Measurements from ENCODE around the gene ABHD16A.

The ABHD16A gene

DNA sequence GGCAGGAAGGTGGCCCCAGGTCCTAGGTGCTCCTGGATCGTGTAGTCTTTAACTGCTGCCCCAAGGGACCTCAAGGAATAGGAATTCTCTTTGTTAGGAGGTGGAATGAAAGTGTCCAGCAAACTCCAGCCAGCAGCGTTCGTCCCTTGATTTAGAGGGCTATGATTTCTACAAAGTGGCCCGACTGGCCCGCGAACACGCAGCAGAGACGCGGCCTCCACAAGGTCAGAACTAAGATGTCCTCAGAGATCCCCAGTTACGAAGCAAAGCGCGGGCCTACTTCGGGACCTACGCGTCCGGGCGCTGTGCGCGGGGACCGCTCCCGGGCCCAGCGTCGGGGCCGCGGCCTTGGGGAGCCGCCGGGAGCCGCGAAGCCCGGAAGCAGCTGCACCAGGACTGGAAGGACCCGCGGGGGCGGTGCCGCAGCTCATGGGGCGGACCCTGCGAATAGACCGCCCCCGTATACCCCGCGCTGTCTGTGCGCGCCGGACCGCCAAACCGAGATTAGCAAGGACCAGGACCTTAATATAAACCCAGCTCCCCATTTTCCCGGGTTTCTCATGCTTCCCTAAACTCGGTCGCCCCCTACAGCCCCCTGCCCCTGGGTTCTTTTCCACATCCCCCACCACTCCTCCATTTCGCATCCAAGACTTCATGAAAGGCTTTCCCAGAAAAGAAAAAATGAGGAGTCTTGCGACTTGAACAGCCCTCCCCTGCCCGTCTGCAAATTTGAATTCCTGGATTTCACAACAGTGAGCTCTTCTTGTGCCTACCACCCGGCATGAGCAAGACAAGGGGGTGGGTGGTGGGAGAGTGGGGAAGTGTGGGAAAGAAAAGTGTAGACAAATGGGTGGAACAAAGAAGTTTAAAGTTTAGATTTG lies 42.5 kb downstream of the ABHD16A start, which contains the start of gene C6orf47:
Gene C6orf47, minus strand, starts transcription at position 398 of the 881 bp plus-strand sequence. CDS start 831 bp downstream, outside the sequence.
- DNase-seq, result peak; percentile 38

GRCh38 chr6:31659649-31660380 lies 43.3 kb downstream of the ABHD16A start:
- DNase-seq, result no peak

- no peak for DNase-seq
Observed at GRCh38 chr6:31658983-31659648, 44.0 kb downstream of the ABHD16A start.

GRCh38 chr6:31658158-31658688 lies 44.9 kb downstream of the ABHD16A start:
- no peak for DNase-seq

GRCh38 chr6:31657406-31658157 lies 45.5 kb downstream of the ABHD16A start:
- DNase-seq, result no peak

DNA sequence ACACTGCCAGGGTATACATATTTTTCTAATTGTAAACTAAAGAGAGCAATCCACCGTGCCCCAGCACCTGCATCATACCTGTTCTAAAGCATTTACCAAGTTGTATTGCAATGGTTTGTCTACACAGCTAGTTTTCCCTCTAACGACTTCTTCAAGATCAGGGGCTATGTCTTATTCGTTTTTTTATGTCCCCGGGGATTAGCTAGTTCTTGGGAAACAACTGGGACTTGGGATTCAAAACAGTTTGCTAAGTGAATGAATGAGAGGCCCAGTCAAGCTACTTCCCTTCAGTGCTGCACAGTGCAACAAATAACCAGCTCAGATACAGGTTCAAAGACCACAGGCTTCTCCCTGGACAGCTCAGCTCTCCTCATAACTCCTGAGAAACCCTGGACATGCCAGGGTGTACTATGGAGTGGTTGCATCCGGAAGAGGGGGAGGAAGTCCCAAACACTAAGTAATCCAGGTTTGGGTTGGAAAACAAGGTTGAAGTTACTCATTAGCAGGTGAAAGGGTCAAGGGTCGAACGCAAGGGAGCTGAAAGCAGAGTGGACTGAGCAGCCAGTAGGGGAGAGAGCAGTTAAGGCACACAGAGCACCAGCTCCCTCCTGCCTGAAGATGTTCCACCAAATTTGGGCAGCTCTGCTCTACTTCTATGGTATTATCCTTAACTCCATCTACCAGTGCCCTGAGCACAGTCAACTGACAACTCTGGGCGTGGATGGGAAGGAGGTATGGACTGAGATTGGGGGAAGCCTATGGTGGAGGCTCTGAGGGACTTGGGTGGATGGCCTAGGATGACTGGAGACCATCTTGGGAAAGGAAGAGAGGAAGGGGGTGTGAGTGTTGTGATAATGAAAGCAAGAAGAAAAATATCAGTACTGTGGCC lies 47.5 kb downstream of the ABHD16A start, which contains the start of gene APOM:
Gene APOM, plus strand, starts transcription at position 546 of the 889 bp plus-strand sequence. Its CDS starts 73 bp downstream, at position 619.
- no peak for DNase-seq

DNA sequence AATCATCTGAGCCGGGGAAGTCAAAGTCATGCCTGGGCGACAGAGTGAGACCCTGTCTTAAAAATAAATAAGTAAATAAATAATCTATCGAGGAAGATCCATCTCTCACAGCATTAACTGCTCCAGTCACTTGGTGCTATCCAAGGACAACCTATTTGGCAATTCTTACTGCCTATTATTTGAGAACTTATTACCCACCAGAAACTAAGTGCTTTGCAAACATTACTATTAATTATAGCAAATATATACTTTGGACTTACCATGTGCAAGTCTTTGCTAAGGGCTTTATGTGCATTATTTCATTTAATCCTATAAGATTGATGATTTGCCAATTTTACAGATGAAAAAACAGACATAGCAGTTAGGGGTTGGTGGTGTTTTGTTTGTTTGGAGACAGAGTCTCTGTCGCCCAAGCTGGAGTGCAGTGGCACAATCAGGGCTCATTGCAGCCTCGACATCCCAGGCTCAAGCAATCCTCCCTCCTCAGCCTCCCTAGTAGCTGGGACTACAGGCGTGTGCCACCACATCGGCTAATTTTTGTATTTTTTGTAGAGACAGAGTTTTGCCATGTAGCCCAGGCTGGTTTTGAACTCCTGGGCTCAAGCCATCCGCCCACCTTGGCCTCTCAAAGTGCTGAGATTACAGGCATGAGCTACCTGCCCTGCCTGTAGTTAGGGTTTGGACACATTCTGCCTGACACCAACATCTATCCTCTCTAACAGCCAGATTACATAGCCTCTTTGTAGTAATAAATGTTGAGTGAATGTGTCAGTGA lies 48.4 kb downstream of the ABHD16A start:
- no peak for DNase-seq

GRCh38 chr6:31652925-31653724 lies 50.0 kb downstream of the ABHD16A start:
- DNase-seq, result no peak

GRCh38 chr6:31651602-31652191 lies 51.4 kb downstream of the ABHD16A start:
- DNase-seq, result no peak

GRCh38 chr6:31645325-31645724 lies 57.8 kb downstream of the ABHD16A start:
- no peak for DNase-seq

GRCh38 chr6:31643818-31644454 lies 59.2 kb downstream of the ABHD16A start:
- no peak for DNase-seq

- DNase-seq, result no peak
Observed at GRCh38 chr6:31642798-31643570, 60.1 kb downstream of the ABHD16A start.

DNA sequence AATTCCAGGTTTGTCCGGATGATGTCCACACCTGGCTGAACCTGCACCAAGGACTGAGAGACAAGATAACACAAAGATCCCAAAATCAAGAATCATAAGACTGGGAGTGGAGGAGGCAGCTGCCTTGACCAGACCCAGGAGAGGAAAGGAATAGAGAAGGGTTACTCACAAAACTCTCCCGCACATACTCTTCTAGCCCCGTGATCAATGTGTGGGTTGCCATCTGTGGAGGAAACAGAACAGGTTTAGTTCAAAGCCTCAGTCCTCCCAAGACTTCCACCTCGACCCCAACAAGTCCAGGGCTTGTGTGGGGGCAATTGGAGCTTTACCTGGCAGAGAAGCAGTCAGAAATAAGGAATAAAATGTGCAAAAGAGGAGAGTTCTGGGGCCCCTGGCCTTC lies 61.8 kb downstream of the ABHD16A start:
- DNase-seq, result no peak

DNA sequence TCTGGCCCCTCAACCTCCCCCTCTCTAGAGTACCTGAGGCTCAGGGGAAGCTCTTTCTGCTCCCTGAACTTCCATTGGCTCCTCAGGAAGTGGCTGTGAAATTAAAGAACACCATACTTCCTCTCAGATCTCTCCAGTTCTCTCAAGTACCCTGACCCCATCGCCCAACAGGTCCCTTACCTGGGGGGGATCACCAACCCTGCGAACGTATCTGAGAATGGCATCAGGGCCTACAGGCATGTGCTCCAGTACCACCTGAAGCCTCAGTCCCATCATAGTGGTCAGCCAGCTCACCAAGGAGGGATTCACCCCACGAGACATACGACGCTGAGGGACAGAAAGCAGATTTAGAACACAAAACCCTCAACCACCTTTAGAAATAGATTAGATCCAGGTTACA lies 62.5 kb downstream of the ABHD16A start:
- no peak for DNase-seq

GRCh38 chr6:31639449-31639861 lies 63.7 kb downstream of the ABHD16A start:
- DNase-seq, result no peak

DNA sequence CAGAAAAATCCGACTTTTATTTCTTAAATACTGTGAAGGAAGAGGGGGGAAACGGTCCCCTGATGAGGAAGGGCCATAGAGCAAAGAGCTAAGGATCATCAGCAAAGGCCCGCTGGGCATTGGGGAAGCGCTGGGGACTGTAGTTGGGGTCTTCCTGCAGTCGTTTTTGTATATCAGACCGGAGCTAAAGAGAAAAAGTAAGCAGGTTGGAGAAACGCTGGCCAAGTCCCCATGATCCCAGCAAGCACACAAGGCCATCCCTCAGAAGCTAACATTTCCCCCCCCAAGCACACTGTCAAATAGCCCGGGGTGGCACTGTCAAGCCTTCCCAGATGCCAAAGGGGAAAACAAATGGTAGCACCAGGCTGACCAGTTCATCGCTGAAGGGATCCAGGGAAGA lies 64.1 kb downstream of the ABHD16A start:
- DNase-seq, result no peak

All from NCI-H2107 (cell line).